Bone marrow (tissue), 2 donors: Measurements from ENCODE around the gene RBFOX2.
"Not testable (repeated sequence)": the region's sequence is repeated elsewhere in the genome, so short reads cannot be mapped to it uniquely, and the experiment has no call there.

Source experiments
- DNase-seq, 2 donors: peaks; one replicate each; lab custom pipeline; 2025; lab: John Stamatoyannopoulos, UW

The RBFOX2 gene

DNA sequence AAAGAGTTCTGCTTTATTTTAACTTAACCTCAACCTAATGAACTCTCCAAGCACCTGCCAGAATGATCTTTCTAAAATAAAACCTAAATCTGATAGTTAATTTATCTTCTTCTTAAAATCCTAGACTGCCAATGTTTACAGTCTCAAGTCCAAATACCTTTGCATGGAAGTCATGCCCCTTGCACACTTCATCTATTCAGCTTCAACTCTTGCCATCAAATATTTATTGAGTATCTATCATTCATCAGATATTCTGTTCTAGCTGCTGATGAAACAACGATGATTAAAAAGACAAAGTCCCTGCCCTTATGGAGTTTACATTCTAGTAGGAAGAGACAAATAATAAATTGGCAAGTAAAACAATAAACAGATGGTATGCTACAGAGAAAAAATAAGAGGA lies 209.2 kb downstream of the RBFOX2 start:
- DNase-seq, result no peak

DNA sequence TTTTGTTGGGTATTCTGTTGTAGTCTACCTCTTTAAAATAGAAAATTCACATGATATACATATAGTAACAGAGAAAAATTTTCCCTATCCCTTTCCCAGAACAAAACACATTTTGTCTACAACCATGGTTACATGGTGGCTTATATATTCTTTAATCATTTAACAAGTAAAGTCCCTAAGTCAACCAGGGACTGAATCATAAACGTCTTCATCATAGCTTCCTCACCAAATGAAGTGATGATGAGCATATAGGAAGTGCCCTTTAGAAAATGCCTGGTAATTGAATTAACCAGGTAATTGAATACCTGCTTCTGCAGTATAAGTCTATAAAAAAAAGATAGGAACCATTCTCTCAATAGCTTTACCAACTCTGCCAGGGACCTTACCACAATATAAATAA lies 209.7 kb downstream of the RBFOX2 start:
- no peak for DNase-seq

DNA sequence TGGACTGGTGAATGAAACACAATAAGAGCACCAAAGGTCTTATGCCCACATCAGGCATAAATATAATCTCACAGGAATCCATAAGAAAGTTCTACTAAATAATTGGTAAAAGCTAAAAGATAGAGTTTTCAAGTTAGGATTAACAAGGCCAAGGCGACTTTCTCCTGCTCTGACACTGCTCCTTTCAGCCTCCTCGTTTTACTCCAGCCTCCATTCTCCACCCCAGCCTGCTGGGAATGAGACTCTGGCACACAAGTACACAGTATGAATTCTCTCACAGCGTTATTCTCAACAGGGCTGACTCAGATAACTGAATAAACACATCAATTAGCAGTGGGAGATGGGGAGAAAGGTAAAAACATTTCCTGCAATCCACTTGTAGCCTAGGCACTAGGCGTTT lies 216.0 kb downstream of the RBFOX2 start:
- DNase-seq, result no peak

DNA sequence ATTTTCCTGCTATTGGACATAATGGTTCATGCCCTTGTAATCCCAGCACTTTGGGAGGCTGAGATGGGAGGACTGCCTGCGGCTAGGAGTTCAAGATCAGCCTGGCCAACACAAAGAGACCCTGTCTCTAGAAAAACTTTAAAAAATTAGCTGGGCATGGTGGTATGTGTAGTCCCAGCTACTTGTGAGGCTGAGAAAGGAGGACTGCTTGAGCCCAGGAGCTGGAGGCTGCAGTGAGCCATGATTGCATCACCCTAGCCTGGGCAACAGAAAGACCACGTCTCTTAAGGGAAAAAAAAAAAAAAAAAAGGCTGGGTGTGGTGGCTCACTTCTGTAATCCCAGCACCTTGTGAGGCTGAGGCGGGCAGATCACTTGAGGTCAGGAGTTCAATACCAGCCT lies 217.0 kb downstream of the RBFOX2 start:
- no peak for DNase-seq

DNA sequence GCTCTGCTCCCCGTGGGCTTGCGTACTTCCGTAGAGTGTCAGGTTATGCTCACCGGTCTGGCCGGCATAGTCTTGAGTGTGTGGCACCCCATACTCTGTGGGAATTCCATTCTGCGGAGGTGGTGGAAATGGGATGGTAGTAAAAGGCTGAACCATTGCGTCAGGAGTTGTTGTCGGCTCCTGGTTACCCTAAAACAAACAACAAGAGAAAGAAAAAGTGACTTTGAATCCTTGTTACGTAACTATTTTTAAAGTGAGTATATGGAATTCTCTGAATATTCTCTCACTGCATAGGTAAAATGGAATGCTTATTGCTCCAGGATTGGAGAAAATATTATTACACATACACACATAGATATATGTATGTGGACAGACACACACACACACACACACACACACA lies 218.8 kb downstream of the RBFOX2 start:
- no peak for DNase-seq

DNA sequence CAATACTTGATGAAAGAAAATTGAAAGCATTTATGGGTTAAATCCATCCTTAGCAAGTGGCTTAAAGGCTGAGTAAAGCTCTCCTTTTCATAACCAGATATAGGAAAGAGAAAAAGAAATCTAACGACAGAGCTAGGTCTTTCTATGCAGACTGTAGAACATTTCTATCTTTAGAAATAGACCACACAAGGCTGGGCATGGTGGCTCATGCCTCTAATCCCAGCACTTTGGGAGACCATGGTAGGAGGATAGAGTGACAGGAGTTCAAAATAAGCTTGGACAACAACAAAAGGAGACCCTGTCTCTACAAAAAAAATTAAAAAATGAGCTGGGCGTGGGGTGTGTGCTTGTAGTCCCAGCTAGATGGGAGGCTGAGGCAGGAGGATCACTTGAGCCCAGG lies 220.2 kb downstream of the RBFOX2 start:
- DNase-seq, result no peak

DNA sequence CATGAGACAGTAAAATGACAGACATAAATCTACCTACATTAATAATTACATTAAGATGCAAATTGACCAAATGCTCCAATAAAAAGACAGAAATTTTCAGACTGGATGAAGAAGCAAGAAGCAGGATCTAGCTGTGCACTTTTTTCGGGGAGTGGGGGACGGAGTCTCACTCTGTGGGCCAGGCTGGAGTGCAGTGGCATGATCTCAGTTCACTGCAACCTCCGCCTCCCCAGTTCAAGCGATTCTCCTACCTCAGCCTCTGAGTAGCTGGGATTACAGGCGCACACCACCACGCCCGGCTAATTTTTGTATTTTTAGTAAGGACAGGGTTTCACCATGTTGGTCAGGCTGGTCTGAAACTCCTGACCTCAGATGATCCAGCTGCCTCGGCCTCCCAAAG lies 222.0 kb downstream of the RBFOX2 start:
- DNase-seq, result not testable (repeated sequence)

DNA sequence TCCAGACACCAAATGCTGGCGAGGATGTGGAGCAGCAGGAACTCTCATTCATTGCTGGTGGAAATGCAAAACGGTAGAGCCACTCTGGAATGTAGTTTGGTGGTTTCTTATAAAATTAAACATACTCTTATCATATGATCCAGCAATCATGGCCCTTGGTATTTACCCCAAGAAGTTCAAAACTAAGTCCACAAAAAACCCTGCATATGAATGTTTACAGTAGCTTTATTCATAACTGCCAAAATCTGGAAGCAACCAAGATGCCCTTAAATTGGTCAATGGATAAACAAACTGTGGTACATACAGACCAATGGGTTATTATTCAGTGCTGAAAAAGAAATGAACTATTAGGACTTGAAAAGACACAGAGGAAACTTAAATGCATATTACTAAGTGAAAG lies 223.2 kb downstream of the RBFOX2 start:
- DNase-seq, result no peak

DNA sequence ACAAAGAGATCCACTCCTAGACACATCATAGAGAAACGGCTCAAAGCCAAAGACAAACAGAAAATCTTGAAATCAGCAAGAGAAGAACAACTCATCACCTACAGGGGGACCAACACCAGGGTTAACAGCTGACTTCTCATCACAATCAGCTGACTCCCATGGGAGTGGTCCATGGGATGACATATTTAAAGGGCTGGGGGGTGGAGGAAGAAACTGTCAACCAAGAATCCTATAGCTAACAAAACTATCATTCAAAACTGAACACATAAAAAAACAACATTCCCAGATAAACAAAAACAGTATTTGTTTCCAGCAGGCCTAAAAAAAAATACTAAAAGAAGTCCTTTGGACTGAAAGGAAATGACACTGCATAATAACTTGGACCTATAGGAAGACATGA lies 224.2 kb downstream of the RBFOX2 start:
- DNase-seq, result no peak

DNA sequence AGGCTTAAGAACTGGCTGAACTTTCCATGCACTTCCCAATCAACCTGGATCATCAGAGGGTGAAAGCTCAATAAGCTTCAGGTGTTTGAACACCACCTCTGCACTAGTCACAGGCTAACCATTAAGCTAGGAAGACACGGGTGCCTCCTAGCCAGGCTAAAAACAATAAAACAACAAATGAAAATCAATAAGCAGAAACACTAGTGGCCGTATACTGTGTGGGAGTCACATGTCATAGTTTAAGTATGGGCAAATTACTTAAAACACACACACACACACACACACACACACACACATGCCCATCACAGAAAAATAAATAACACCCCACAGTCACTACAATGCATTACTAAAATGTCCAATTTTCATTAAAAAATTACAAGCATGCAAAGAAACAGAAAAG lies 225.7 kb downstream of the RBFOX2 start:
- DNase-seq, result no peak

DNA sequence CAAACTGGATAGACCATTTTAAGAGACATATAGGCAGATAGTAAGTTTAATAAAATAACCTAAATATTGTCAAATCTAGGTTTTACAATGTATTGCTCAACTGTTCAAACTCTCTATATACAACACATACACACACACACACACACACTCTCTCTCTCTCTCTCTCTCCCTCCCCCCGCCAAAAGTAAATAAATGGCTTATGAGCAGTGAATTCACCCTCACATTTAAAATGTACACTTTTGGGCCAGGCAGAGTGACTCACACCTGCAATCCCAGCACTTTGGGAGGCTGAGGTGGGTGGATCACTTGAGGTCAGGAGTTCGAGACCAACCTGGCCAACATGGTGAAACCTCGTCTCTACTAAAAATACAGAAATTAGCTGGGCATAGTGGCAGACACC lies 227.3 kb downstream of the RBFOX2 start:
- DNase-seq, result not testable (repeated sequence)

DNA sequence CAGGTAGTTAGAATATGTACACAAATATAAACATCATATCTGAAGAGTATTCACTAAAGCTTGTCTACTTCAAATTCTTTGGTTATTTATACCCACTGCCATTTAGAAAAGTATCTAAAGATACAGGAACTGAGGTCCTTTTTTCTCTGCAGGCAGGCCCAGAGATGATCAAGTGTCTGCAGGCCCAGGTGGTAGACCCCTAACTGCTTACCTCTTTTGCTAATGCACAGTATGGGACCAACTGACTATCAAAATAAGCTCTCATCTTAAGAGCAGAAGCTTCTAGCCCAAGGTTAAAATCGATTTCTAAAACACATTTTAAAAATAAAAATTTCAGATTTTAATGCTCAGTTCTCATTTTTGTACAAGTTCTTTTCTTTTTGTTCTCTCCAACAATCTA lies 229.5 kb downstream of the RBFOX2 start:
- no peak for DNase-seq

DNA sequence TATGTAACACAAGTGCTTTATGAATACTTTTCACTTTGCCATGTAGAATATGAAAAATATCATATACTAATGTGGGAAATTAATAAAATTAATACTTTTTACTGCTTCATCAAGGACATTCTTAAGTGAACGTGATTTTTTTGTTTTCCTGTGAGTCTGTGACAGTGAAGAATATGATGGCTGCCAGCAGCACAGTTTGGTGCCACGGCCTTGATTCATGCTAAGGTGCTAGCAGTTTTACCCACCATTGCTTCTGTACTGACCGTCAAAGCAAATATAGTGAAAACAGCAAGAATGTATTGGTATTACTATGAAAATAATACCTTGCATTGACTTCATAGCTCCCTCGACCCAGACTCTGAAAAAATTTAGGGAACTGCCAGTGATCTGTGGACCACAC lies 231.2 kb downstream of the RBFOX2 start:
- no peak for DNase-seq

DNA sequence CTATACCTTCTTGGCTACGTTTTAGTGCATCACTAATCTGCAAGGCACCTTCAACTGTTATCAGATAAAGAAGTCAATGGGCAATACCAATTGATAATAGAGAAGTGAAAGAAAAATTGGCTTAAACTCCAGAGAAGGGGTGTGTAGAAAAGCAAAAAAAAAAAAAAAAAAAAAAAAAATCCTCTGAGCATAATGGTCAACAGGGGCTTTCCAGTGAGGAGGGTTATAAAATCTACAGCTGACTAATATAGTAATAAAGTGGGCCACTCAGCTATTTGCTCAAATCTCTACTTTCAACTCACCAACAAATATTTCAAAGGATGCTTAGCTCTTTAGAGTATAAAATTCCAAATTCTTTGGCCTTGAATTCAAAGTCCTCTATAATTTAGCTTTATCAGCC lies 233.1 kb downstream of the RBFOX2 start:
- no peak for DNase-seq

DNA sequence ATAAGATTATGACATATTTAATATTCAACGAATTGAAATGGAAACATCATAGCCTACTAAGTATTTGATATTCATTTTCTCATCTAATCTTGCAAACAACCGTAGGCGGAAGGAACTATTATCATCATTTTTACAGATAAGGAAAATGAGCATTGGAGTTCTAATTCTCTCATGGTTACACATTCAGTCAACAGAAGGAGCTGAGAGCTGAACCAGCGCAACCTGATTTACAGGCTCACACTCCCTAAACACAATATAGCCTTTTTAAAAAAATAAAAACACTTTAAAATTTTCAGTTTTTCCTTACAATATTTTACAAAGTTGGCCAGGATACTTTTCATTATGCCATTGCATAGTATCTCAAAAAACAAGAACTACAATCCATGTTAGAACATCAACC lies 236.1 kb downstream of the RBFOX2 start:
- no peak for DNase-seq

DNA sequence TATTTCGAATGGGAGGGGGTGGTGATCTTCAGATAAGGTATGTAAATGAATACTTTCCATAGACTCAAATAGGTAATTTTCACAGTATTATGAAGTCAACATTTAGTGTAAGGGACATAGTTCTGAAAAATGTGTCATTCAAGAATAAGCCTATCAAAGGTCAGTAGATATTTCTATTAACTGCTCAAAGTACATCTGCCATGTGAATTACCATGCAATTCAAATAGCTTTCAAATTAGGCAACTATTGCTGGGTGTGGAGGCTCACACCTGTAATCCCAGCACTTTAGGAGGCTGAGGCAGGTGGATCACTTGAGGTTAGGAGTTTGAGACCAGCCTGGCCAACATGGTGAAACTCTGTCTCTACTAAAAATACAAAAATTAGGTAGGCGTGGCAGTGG lies 236.8 kb downstream of the RBFOX2 start:
- not testable (repeated sequence) for DNase-seq

DNA sequence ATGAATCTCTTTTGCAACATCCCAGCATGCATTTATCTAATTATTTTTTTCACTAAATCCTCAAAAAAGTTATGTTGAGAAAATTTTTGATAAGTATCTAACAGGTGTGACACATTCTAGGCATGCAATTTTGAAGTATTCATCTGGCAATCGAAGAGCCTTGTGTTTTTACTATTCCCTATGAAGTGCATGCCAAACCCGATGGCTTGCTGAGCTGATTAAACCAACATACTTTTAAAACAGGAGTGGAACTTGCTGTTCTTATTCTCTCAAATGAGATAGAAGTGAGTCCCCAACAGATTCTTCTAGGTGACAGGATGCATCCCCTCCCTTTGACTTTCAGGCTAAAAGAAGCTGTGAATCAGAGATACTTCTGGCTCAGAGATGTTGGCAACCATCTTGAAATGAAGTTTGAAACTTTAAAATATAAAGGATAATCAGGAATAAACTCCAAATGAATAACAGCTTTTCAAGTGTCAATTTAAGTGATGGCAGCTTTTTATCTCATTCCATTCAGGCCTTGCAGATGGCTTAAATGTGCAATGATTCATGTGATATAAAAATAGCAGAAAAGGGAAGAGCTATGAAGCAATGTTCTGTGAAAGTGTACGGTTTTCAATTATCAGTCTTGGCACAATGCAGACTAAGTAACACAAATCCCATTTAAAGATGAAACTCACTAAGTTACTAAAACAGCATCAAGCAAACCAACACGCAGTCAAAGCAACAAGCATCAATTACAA lies 243.3 kb downstream of the RBFOX2 start:
- DNase-seq, result no peak

DNA sequence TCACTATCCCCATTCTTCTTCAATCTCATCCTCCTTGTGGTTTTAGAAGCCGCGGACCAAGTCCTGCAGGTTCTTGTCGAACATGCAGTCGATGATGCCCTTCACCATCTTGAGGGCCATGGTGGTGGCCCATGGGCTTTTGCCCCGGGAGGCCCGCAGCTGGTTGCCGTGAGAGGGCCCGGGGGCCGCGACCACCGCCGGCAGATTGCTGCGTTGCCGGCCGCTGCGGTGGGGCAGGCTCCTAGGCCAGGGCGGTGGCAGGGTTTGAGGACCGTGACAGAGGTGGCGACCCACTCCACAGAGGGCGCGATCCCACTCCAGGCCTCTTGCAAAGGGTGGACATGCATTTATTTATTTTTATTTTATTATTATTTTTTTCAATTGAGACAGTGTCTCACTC lies 244.0 kb downstream of the RBFOX2 start:
- DNase-seq, result no peak

DNA sequence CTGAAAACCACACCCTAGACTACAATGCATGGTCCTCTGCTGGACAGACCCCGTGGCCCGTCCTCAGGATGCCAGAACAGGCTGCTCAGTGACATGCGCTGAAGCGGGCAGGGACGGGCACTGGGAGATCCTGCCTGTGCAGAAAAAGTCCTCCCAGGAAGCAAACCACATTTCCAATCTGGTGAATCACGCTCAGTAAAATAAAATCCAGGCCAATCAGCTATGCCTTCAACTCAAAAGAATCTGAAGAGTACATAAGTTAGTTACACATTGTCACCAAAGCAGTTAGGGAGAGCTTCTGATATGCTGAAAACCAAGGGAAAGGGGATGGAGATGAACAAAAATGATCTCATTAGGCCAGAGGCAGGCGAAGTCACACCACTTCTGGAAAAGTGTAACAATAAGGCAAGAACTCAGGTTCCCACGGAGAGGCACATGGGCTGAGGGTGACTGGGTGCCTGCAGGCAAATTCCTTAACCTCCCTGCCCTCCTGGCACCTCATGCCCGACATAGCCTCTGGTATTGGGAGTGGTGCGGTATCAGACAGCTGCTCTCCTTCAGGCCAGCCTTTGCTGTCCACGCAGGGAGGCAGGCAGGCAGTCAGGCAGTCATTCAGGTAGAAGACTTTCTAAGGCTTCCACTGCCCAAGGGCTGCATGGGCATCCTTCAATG lies 244.5 kb downstream of the RBFOX2 start:
- no peak for DNase-seq

DNA sequence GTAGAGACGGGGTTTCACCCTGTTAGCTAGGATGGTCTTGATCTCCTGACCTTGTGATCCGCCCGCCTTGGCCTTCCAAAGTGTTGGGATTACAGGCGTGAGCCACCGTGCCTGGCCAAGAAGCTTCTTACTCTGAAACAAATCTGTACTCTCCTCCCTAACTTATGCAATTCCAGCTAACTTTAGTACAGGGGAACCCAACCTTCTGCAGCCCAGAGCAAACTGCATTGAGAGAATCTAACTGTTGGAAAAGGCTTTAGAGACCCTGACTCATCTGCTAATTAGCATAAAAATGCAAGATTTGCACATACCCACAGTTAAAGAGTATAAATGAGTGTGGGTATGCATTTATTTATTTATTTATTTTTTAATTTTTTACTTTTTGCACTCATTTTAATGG lies 246.1 kb downstream of the RBFOX2 start:
- no peak for DNase-seq

DNA sequence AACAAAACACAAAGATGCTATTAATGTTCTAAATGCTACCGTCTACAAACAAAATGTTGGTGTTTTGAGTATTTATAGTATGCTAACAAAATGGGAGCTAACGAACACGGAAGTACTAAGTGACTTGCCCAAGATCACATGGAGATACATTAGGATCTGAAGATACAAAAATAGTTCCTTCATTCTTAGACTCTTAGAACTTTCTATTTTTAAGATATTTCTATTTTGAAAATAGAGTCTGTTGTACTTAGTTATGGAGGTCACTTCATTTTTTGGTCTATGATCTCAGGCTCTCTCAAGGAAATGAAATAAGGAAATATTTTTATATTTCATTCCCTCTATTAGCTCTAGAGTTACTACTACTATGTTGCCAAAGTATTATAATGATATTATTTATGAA lies 246.7 kb downstream of the RBFOX2 start:
- no peak for DNase-seq

DNA sequence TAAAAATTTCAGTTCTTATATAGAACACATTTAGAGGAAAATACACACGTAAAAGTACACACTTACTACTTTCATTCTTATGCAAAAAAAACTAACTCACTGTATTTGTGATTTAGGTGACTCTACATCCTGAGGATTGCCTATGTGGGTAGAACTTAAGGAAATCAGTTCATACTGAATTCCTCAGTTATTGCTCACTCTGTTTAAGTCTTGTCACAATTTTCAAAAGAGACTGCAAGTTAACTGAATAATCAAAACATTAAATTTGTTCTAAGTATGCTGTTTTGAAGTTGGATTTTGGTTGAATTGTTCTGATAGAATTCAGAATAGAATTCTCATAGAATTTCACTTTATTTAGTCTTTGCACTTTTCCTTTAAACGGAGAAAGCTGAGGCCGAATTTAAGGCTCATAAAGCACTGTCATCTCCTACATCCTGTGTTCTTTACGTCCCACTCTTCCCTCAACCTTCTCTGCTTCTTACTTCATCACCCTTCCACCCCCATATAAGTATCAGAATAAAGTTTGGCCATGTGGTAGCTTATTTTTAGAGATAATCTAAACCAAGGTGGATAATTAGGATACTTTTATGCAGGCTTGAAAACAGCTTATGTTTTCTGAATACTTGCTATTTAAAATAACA lies 251.2 kb downstream of the RBFOX2 start:
- DNase-seq, result no peak

DNA sequence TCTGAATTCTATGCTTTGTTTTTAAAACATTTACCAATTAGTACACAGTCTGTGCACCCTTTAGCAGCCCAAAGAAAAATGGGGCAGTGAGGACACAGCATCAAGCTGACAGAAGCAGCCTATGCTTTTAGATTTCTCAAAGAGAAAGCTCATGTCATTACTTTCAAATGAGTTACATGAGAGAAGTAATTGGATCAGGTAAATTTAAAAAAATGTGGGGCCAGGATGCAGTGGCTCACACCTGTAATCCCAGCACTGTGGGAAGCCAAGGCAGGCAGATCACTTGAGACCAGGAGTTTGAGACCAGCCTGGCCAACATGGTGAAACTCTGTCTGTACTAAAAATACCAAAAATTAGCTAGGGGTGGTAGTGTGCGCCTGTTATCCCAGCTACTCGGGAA lies 253.3 kb downstream of the RBFOX2 start:
- DNase-seq, result no peak

DNA sequence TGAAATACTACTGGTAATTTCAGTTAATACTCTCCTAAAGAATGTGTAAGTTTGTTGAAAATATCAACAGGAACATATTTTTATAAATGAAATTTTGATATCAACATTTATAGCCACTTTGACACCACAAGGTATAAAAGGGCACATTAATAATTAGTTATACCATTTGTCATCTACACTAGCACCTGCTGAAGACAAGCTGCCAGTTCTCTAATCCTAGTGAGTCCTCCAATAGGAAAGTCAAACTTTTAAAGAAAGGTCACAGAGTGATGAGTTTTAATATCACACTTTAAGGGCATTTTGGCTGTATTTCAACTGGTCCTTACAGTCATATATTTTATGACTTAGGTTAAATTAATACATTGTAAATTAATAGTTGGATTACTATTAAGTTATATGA lies 258.6 kb downstream of the RBFOX2 start:
- DNase-seq, result no peak
